ENCODE data around the gene SCUBE2. TPM values are rescaled to one million over a fixed set of nuclear protein-coding genes. Genes with fewer than 3 reads are reported as not detected.
A peak's percentile ranks its signal among the peaks of the same experiment; 100 is the strongest.

The SCUBE2 gene
- total RNA-seq, 1 experiment from 2014 or later, result 1.9 TPM

GRCh38 chr11:9002920-9003572, 88.4 kb downstream of the SCUBE2 start:
- ChIA-PET CTCF (interaction anchor here (1.0 to 1.8 kb wide), 8 partner anchors 13 to 505 kb away, joined by 3 to 9 read pairs (median 5); no protein-coding TSS in a partner anchor), POLR2A (interaction anchor here (0.6 to 0.8 kb wide), 3 partner anchors 11 to 39 kb away, joined by 3 read pairs; no protein-coding TSS in a partner anchor)
- Mint-ChIP-seq H3K27ac (no peak overlapping the region), H3K27me3 (ENCODE audit: low read depth) (peaks cover 77% of the 10 kb centered on the region), H3K9me3 (no peaks in the 10 kb centered on the region), H3K4me3 (peak overlapping the region; percentile 74), H3K36me3 (no peaks in the 10 kb centered on the region), H3K4me1 (peaks cover 18% of the 10 kb centered on the region)
- TF ChIP-seq E2F4 (CRISPR knock-in tag; IDR thresholded peaks at IDR 0.05; ENCODE audit: borderline replicate concordance, low read depth), result no peak
- no peak for TF ChIP-seq ZNF425 (CRISPR knock-in tag; conservative IDR thresholded peaks at IDR 0.05)
- TF ChIP-seq TP53 (CRISPR knock-in tag; IDR thresholded peaks at IDR 0.05), result no peak
- TF ChIP-seq CBFB (CRISPR knock-in tag; IDR thresholded peaks at IDR 0.05; ENCODE audit: low read depth), result no peak
- TF ChIP-seq SOX15 (CRISPR knock-in tag; IDR thresholded peaks at IDR 0.05), result no peak
- no peak for TF ChIP-seq TCF7 (CRISPR knock-in tag; IDR thresholded peaks at IDR 0.05; ENCODE audit: low read depth)
- no peak for TF ChIP-seq E2F1 (CRISPR knock-in tag; IDR thresholded peaks at IDR 0.05)
- no peak for TF ChIP-seq IRF1 (CRISPR knock-in tag; IDR thresholded peaks at IDR 0.05)
- no peak for TF ChIP-seq CREB1 (CRISPR knock-in tag; IDR thresholded peaks at IDR 0.05)
- TF ChIP-seq GRHL2 (CRISPR knock-in tag; IDR thresholded peaks at IDR 0.05; ENCODE audit: insufficient replicate concordance, severe bottlenecking), result no peak
- no peak for TF ChIP-seq ZBTB21 (CRISPR knock-in tag; IDR thresholded peaks at IDR 0.05; ENCODE audit: borderline replicate concordance)
- TF ChIP-seq KAT7 (CRISPR knock-in tag; IDR thresholded peaks at IDR 0.05; ENCODE audit: borderline replicate concordance), result no peak
- TF ChIP-seq SMAD3 (CRISPR knock-in tag; IDR thresholded peaks at IDR 0.05; ENCODE audit: borderline replicate concordance), result no peak
- no peak for TF ChIP-seq NR3C1 (CRISPR knock-in tag; conservative IDR thresholded peaks at IDR 0.05; ENCODE audit: low read depth)
- no peak for TF ChIP-seq ZNF416 (CRISPR knock-in tag; IDR thresholded peaks at IDR 0.05)
- DNase-seq (ENCODE audit: low spot score), result no peak
- ATAC-seq, result no peak

- Mint-ChIP-seq H3K36me3 (no peaks in the 10 kb centered on the region), H3K27me3 (ENCODE audit: low read depth) (peaks cover 63% of the 10 kb centered on the region), H3K4me1 (peaks cover 18% of the 10 kb centered on the region), H3K4me3 (no peak overlapping the region), H3K9me3 (no peaks in the 10 kb centered on the region), H3K27ac (no peak overlapping the region)
- ATAC-seq, result no peak
- no peak for DNase-seq (ENCODE audit: low spot score)
- POLR2A ChIA-PET, result no interaction called here
- CTCF ChIA-PET, result interaction anchor here (0.6 kb wide), 1 partner anchor 258 kb away, joined by 4 read pairs; no protein-coding TSS in a partner anchor
- TF ChIP-seq ZNF423 (CRISPR knock-in tag; IDR thresholded peaks at IDR 0.05) (no peak), ZNF317 (CRISPR knock-in tag; IDR thresholded peaks at IDR 0.05; ENCODE audit: borderline replicate concordance, low read depth) (no peak), NR1H2 (CRISPR knock-in tag; IDR thresholded peaks at IDR 0.05) (no peak), ZMAT4 (CRISPR knock-in tag; IDR thresholded peaks at IDR 0.05) (no peak), JAZF1 (CRISPR knock-in tag; IDR thresholded peaks at IDR 0.05) (no peak), ATF6 (CRISPR knock-in tag; IDR thresholded peaks at IDR 0.05) (no peak), IRF1 (CRISPR knock-in tag; IDR thresholded peaks at IDR 0.05) (no peak), E2F4 (CRISPR knock-in tag; IDR thresholded peaks at IDR 0.05; ENCODE audit: borderline replicate concordance, low read depth) (no peak), EMX1 (CRISPR knock-in tag; IDR thresholded peaks at IDR 0.05) (no peak), NFE2L1 (CRISPR knock-in tag; IDR thresholded peaks at IDR 0.05) (no peak)
Observed at GRCh38 chr11:9001736-9002135, 89.7 kb downstream of the SCUBE2 start.

Data from WTC11 (cell line).